Activated T-cell treated with anti-CD3 and anti-CD28 coated beads for 4 hours (primary cell): ENCODE measurements around the gene RPS23.
"Not testable (repeated sequence)": the region's sequence is repeated elsewhere in the genome, so short reads cannot be mapped to it uniquely, and the experiment has no call there.

Experiments
- DNase-seq: peaks from one replicate; pipeline ENCODE4 v3.0.0-alpha.2; 2020

The RPS23 gene

GRCh38 chr5:82287625-82288024 is 9.5 kb upstream of the RPS23 start:
- DNase-seq = no peak

GRCh38 chr5:82285206-82285605 is 7.1 kb upstream of the RPS23 start:
- DNase-seq = no peak

- no peak for DNase-seq
Observed at GRCh38 chr5:82283893-82284292, 5.7 kb upstream of the RPS23 start.

GRCh38 chr5:82278711-82279370 is 687 bp upstream of the RPS23 start:
- DNase-seq = no peak

- DNase-seq = no peak
Observed at GRCh38 chr5:82277613-82277986, 554 bp downstream of the RPS23 start.

- DNase-seq = no peak
Observed at GRCh38 chr5:82276800-82277612, 1.1 kb downstream of the RPS23 start.

GRCh38 chr5:82275216-82275664 is 2.9 kb downstream of the RPS23 start:
- DNase-seq = no peak

- DNase-seq = no peak
Observed at GRCh38 chr5:82274343-82275211, 3.6 kb downstream of the RPS23 start.

GRCh38 chr5:82273426-82273825 is 4.7 kb downstream of the RPS23 start:
- not testable (repeated sequence) for DNase-seq

GRCh38 chr5:82272571-82273356 is 5.4 kb downstream of the RPS23 start:
- DNase-seq = not testable (repeated sequence)

- not testable (repeated sequence) for DNase-seq
Observed at GRCh38 chr5:82269363-82269762, 8.8 kb downstream of the RPS23 start.

GRCh38 chr5:82267297-82267933 is 10.7 kb downstream of the RPS23 start:
- not testable (repeated sequence) for DNase-seq

- DNase-seq = no peak
Observed at GRCh38 chr5:82265047-82265446, 13.1 kb downstream of the RPS23 start.

- no peak for DNase-seq
Observed at GRCh38 chr5:82259172-82259800, 18.9 kb downstream of the RPS23 start.

- no peak for DNase-seq
Observed at GRCh38 chr5:82257729-82258128, 20.4 kb downstream of the RPS23 start.

GRCh38 chr5:82257247-82257646 is 20.9 kb downstream of the RPS23 start:
- DNase-seq = no peak

GRCh38 chr5:82255844-82256243 is 22.3 kb downstream of the RPS23 start:
- no peak for DNase-seq

- no peak for DNase-seq
Observed at GRCh38 chr5:82252744-82253143, 25.4 kb downstream of the RPS23 start.

- no peak for DNase-seq
Observed at GRCh38 chr5:82246960-82247574, 31.1 kb downstream of the RPS23 start.

GRCh38 chr5:82244854-82245635 is 33.1 kb downstream of the RPS23 start:
- DNase-seq = no peak
